H9 (cell line): ENCODE data around the gene TDRD9. TPM values are rescaled to one million over a fixed set of nuclear protein-coding genes. Genes with fewer than 3 reads are reported as not detected.

ENCODE experiments used
- DNase-seq: peaks from one replicate; pipeline ENCODE4 v3.0.0-alpha.2; 2017
- H2AFZ ChIP-seq: one replicate; pipeline ENCODE4 v1.6.1; 2013; ENCODE audit warnings: mild to moderate bottlenecking, low read length, control low read depth, moderate library complexity
- H2AK5ac ChIP-seq: 2 replicates; pipeline ENCODE4 v1.6.1; 2013; ENCODE audit warnings: low read length, control low read depth, mixed read lengths; ENCODE audit not compliant: insufficient read length
- H2BK120ac ChIP-seq: one replicate; pipeline ENCODE4 v1.6.1; 2013; ENCODE audit warnings: low read depth, mild to moderate bottlenecking, low read length, control low read depth, inconsistent platforms; ENCODE audit not compliant: poor library complexity, severe bottlenecking
- H2BK12ac ChIP-seq: 2 replicates; pipeline ENCODE4 v1.6.1; 2013; ENCODE audit warnings: low read length, control low read depth, mixed read lengths, low read depth; ENCODE audit not compliant: insufficient read length
- H2BK15ac ChIP-seq: 2 replicates; pipeline ENCODE4 v1.6.1; 2013; ENCODE audit warnings: low read depth, low read length, control low read depth
- H2BK20ac ChIP-seq: one replicate; pipeline ENCODE4 v1.6.1; 2013; ENCODE audit warnings: low read depth, mild to moderate bottlenecking, low read length, control low read depth, inconsistent platforms; ENCODE audit not compliant: poor library complexity, severe bottlenecking
- H2BK5ac ChIP-seq: 2 replicates; pipeline ENCODE4 v1.6.1; 2013; ENCODE audit warnings: low read length, control low read depth, mixed read lengths; ENCODE audit not compliant: insufficient read length
- H3K14ac ChIP-seq: 2 replicates; pipeline ENCODE4 v1.6.1; 2013; ENCODE audit warnings: low read length, control low read depth; ENCODE audit not compliant: insufficient read depth
- H3K18ac ChIP-seq: 2 replicates; pipeline ENCODE4 v1.6.1; 2013; ENCODE audit warnings: low read depth, mild to moderate bottlenecking, mixed read lengths, low read length, control low read depth; ENCODE audit not compliant: insufficient read length
- H3K23ac ChIP-seq: 2 replicates; pipeline ENCODE4 v1.6.1; 2013; ENCODE audit warnings: low read length, control low read depth, mixed read lengths, low read depth; ENCODE audit not compliant: insufficient read length
- H3K23me2 ChIP-seq: 2 replicates; pipeline ENCODE4 v1.6.1; 2013; ENCODE audit warnings: low read depth, mild to moderate bottlenecking, mixed read lengths, low read length, control low read depth; ENCODE audit not compliant: insufficient read length, poor library complexity, severe bottlenecking
- H3K27ac ChIP-seq: 2 replicates; pipeline ENCODE4 v1.5.1; 2013; ENCODE audit warnings: low read length, control low read depth, mixed read lengths, low read depth; ENCODE audit not compliant: insufficient read length
- H3K27me3 ChIP-seq: 2 replicates; pipeline ENCODE4 v1.6.1; 2013; ENCODE audit warnings: low read length, control low read depth, inconsistent platforms; ENCODE audit not compliant: insufficient read depth
- H3K4ac ChIP-seq: 2 replicates; pipeline ENCODE4 v1.6.1; 2013; ENCODE audit warnings: low read depth, mild to moderate bottlenecking, control low read depth, inconsistent platforms, low read length, moderate library complexity
- H3K4me1 ChIP-seq: 2 replicates; pipeline ENCODE4 v1.6.1; 2013; ENCODE audit warnings: low read length, control low read depth, inconsistent platforms; ENCODE audit not compliant: insufficient read depth
- H3K4me2 ChIP-seq: 2 replicates; pipeline ENCODE4 v1.6.1; 2013; ENCODE audit warnings: low read length, control low read depth, mixed read lengths; ENCODE audit not compliant: insufficient read length, insufficient read depth
- H3K56ac ChIP-seq: 2 replicates; pipeline ENCODE4 v1.6.1; 2013; ENCODE audit warnings: low read depth, mild to moderate bottlenecking, mixed read lengths, low read length, control low read depth; ENCODE audit not compliant: insufficient read length
- H3K79me1 ChIP-seq: 2 replicates; pipeline ENCODE4 v1.6.1; 2013; ENCODE audit warnings: low read depth, mild to moderate bottlenecking, moderate library complexity, low read length, control low read depth, inconsistent platforms; ENCODE audit not compliant: insufficient read depth, poor library complexity, severe bottlenecking
- H3K79me2 ChIP-seq: 2 replicates; pipeline ENCODE4 v1.6.1; 2013; ENCODE audit warnings: low read length, control low read depth, inconsistent platforms; ENCODE audit not compliant: insufficient read depth
- H3K9ac ChIP-seq: 2 replicates; pipeline ENCODE4 v1.6.1; 2013; ENCODE audit warnings: low read length, control low read depth, mixed read lengths; ENCODE audit not compliant: insufficient read length; ENCODE audit errors: extremely low read depth
- H3K9me3 ChIP-seq: one replicate; pipeline ENCODE4 v1.6.1; 2013; ENCODE audit warnings: low read depth, low read length, inconsistent platforms; ENCODE audit not compliant: control insufficient read depth
- H3T11ph ChIP-seq: one replicate; pipeline ENCODE4 v1.6.1; 2013; ENCODE audit warnings: mild to moderate bottlenecking, low read length, control low read depth, inconsistent platforms
- H4K20me1 ChIP-seq: one replicate; pipeline ENCODE4 v1.6.1; 2013; ENCODE audit not compliant: control insufficient read depth, insufficient read length, insufficient read depth
- H4K5ac ChIP-seq: 2 replicates; pipeline ENCODE4 v1.6.1; 2013; ENCODE audit warnings: low read depth, mild to moderate bottlenecking, mixed read lengths, low read length, control low read depth; ENCODE audit not compliant: insufficient read length
- H4K8ac ChIP-seq: replicated peaks from 2 replicates; pipeline ENCODE4 v1.6.1; 2013; ENCODE audit warnings: low read length, control low read depth, mixed read lengths, low read depth; ENCODE audit not compliant: insufficient read length
- H4K91ac ChIP-seq: 2 replicates; pipeline ENCODE4 v1.6.1; 2013; ENCODE audit warnings: low read depth, mild to moderate bottlenecking, moderate library complexity, mixed read lengths, low read length, control low read depth; ENCODE audit not compliant: insufficient read length
- H3K27ac Mint-ChIP-seq, 3 experiments: 2 replicates in 2 of 3; 3 replicates in 1 of 3; pipeline ENCODE4 v1.8.0; 2020 to 2021; ENCODE audit warnings: mixed read lengths in 3 of 3, mild to moderate bottlenecking in 1 of 3, moderate library complexity in 1 of 3
- H3K27me3 Mint-ChIP-seq: 2 replicates; pipeline ENCODE4 v1.8.0; 2021; ENCODE audit warnings: low read depth, mild to moderate bottlenecking, moderate library complexity, mixed read lengths
- H3K36me3 Mint-ChIP-seq, 3 experiments: 2 replicates in 2 of 3; 3 replicates in 1 of 3; pipeline ENCODE4 v1.8.0; 2020 to 2021; ENCODE audit warnings: low read depth in 3 of 3, mixed read lengths in 3 of 3; ENCODE audit not compliant: insufficient read depth in 1 of 3
- H3K4me1 Mint-ChIP-seq, 2 experiments: 2 replicates each; pipeline ENCODE4 v1.8.0; 2020; ENCODE audit warnings: mixed read lengths in 2 of 2
- H3K4me3 Mint-ChIP-seq, 2 experiments: 2 replicates in 1 of 2; 3 replicates in 1 of 2; pipeline ENCODE4 v1.8.0; 2020 to 2021; ENCODE audit warnings: mild to moderate bottlenecking in 2 of 2, mixed read lengths in 2 of 2, moderate library complexity in 1 of 2
- H3K9me3 Mint-ChIP-seq, 2 experiments: 2 replicates in 1 of 2; 3 replicates in 1 of 2; pipeline ENCODE4 v1.8.0; 2020; ENCODE audit warnings: mild to moderate bottlenecking in 2 of 2, mixed read lengths in 2 of 2, moderate library complexity in 1 of 2
- CTCF ChIP-seq: fragments of 200-600 bp; sonication (generic); conservative IDR thresholded peaks from 3 replicates; pipeline ENCODE4 v1.8.0; 2021; ENCODE audit warnings: antibody characterized with exemption, mild to moderate bottlenecking
- WGBS: extraction: QIAGEN DNeasy Blood & Tissue Kit; methylation state at CpG from one replicate; pipeline ENCODE4 v1.1.7; 2013; ENCODE audit warnings: missing lambda C conversion rate, low lambda C conversion rate, mixed read lengths; ENCODE audit not compliant: insufficient read length; ENCODE audit errors: extremely low coverage; 5-methylcytosine and 5-hydroxymethylcytosine counted together
- total RNA-seq: library from RNA; stranded (reverse); gene quantifications from 2 replicates; pipeline ENCODE4 v1.2.1, GENCODE V29; 2021

TDRD9 gene
- total RNA-seq, 1 experiment from 2014 or later, result not detected

GRCh38 chr14:103882503-103883262 lies 45.6 kb upstream of the TDRD9 start:
- Histone ChIP-seq H3K4me2 (no peak overlapping the region), H2AK5ac (no peak overlapping the region), H3K79me1 (no peaks in the 10 kb centered on the region), H3K79me2 (no peaks in the 10 kb centered on the region), H3K27ac (no peak overlapping the region), H3K4me1 (peaks cover 3% of the 10 kb centered on the region; the same call in 1 of the 2 replicates), H3K56ac (no peak overlapping the region), H2BK5ac (no peak overlapping the region), H3K9me3 (no peaks in the 10 kb centered on the region), H3T11ph (no peak overlapping the region), H3K4ac (no peak overlapping the region), H4K8ac (no peak overlapping the region), H2BK20ac (no peak overlapping the region), H4K5ac (no peak overlapping the region), H3K27me3 (no peaks in the 10 kb centered on the region), H3K9ac (no peak overlapping the region), H3K14ac (no peak overlapping the region), H3K23me2 (no peaks in the 10 kb centered on the region), H2BK120ac (no peak overlapping the region), H4K20me1 (no peaks in the 10 kb centered on the region), H3K23ac (no peak overlapping the region), H2AFZ (no peak overlapping the region), H3K18ac (no peak overlapping the region), H2BK15ac (no peak overlapping the region), H2BK12ac (no peak overlapping the region), H4K91ac (no peak overlapping the region)
- Mint-ChIP-seq H3K27me3 (peaks cover 5% of the 10 kb centered on the region; the same call in 1 of the 2 replicates), H3K27ac (peak overlapping the region in 1 of 3 experiments; percentile 18; a peak in 1 of 7 replicates), H3K4me1 (peaks cover 23 to 30% of the 10 kb centered on the region in 2 experiments), H3K9me3 (no peaks in the 10 kb centered on the region), H3K36me3 (no peaks in the 10 kb centered on the region), H3K4me3 (no peak overlapping the region)
- WGBS, result no CpG with 5 or more reads among the region's 20 CpGs
- no peak for TF ChIP-seq CTCF
- no peak for DNase-seq
